Activated T-cell treated with anti-CD3 and anti-CD28 coated beads, Interleukin-2, amount 50 U/mL, for 4 hours (primary cell): ENCODE measurements around the gene TULP4. TPM values are rescaled to one million over a fixed set of nuclear protein-coding genes. Genes with fewer than 3 reads are reported as not detected.
"Not testable (repeated sequence)": the region's sequence is repeated elsewhere in the genome, so short reads cannot be mapped to it uniquely, and the experiment has no call there.

Experiments
- ATAC-seq, 2 donors: fragments of 200-7000 bp; cut with Tn5 transposase; one replicate each; pipeline ENCODE4 v1.10.0; 2021
- DNase-seq: peaks from one replicate; pipeline ENCODE4 v3.0.0-alpha.2; 2020
- H3K27me3 Mint-ChIP-seq: one replicate; pipeline ENCODE4 v1.8.0; 2021; ENCODE audit warnings: low read depth, mixed read lengths
- H3K36me3 Mint-ChIP-seq: one replicate; pipeline ENCODE4 v1.8.0; 2022; ENCODE audit warnings: mixed read lengths; ENCODE audit not compliant: insufficient read depth
- H3K4me1 Mint-ChIP-seq: one replicate; pipeline ENCODE4 v1.8.0; 2021; ENCODE audit warnings: low read depth, mixed read lengths
- H3K4me3 Mint-ChIP-seq: one replicate; pipeline ENCODE4 v1.8.0; 2021; ENCODE audit warnings: mild to moderate bottlenecking, moderate library complexity, mixed read lengths
- H3K9me3 Mint-ChIP-seq: one replicate; pipeline ENCODE4 v1.8.0; 2021; ENCODE audit warnings: mixed read lengths
- total RNA-seq, 3 donors: library from RNA; stranded (reverse); gene quantifications; one replicate each; pipeline ENCODE4 v1.2.1, GENCODE V29; 2021

TULP4 gene
- total RNA-seq, 3 donors from 2014 or later: 23.4 to 24.8 (median 23.9) TPM

DNA sequence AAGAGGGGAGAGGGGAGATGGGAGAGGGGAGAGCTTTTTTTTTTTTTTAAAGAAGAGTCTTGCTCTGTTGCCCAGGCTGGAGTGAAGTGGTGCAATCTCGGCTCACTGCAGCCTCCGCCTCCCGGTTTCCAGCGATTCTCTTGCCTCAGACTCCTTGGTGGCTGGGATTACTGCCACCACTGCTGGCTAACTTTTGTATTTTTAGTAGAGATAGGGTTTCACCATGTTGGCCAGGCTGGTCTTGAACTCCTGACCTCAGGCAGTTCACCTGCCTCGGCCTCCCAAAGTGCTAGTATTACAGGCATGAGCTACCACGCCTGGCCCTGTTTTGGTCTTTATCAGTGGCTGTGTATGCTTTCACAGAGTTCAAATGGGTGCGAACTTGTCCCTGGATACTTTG is 38.5 kb downstream of the TULP4 start:
- not testable (repeated sequence) for DNase-seq, H3K27me3 Mint-ChIP-seq, ATAC-seq, H3K4me3 Mint-ChIP-seq, H3K9me3 Mint-ChIP-seq
- H3K4me1 Mint-ChIP-seq: peaks cover 12% of the 10 kb centered on the region
- peaks cover 11% of the 10 kb centered on the region for H3K36me3 Mint-ChIP-seq

DNA sequence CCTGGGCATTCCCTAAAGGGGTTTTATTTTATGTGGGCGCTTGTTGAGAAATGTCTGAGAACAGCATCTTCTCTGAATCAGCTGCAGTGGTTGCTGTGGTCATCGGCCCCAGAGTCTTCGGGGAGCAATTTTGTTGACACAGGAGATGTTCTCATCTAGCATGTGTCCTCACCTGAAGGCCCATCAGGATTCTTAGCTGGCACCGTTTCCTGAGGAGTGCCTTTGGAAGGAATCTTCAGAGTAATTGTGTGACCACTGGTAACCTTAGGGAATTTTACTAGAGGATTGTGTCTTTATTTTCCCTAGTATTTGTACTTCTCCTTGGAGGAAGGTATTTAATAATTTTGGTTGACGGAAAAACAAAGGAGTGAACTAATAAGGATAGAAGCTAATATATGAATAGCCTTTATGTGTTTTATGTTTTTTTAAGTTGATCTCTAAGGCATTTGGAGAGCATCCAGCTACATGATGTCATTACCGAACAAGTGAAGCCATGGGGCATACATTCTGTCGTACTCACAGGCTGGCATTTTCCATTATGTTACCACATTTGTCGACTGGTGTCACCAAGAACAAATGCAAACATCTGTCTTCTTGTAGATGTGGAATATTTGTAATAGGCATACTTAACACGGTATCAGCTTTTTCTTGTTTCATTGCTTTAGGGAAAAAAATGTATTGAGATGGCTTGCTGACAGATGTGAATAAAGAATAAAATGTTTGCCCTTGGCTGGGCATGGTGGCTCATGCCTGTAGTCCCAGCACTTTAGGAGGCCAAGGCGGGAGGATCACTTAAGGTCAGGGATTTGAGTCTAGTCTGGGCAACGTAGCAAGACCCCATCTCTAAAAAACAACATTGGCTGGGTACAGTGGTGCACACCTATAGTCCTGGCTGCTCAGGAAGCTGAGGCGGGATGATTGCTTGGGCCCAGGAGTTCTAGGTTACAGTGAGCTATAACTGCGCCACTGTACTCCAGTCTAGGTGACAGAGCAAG is 41.9 kb downstream of the TULP4 start:
- Mint-ChIP-seq H3K4me1 (peaks cover 44% of the 10 kb centered on the region), H3K4me3 (no peak overlapping the region), H3K36me3 (no peaks in the 10 kb centered on the region), H3K9me3 (no peaks in the 10 kb centered on the region), H3K27me3 (no peaks in the 10 kb centered on the region)
- DNase-seq (no peak), ATAC-seq (no peak)

DNA sequence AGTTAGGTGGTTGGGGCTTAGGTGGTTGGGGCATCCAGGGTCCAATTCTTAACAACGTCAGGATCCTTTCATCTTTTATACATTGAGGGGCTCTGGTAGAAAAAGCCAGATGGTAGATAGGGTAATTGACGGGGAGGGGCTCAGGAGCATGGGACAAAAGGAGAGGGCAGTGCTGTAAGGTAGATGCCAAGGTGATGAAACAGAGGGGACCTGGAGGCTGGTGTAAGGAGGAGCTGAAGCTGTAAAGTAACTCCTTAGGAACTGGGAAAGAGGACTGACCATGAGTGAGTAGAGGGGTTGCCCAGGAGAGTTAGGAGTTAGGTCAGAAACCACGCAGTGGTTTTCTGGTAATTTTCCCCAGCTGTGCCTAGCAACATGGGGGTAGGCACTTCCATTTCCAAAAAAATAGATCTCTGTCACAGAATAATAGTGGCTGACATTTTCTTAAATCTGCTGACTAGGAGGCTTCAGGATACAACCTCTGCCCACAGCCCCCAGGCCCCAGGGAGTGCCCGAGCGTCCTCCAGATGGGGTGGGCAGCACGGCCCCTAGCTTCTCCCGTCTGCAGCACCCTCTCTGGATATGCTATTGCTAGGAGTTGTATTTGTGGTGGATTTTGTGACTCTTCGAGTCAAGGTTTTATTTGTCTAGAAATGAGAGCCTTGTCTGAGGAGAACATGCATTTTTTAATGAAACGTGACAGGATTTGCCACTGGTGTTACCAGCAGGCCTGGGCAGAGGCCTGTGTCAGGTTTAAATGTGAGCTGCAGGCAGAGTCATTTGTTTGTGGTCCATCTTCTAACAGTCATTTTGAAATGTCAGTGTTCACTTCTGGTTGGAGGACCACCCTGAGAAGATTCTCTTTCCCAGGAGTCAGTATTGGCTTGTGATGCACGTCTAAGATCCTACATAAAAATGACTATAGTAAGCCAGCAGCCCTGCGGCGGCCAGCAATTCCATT is 44.6 kb downstream of the TULP4 start:
- Mint-ChIP-seq H3K36me3 (no peaks in the 10 kb centered on the region), H3K27me3 (no peaks in the 10 kb centered on the region), H3K9me3 (no peaks in the 10 kb centered on the region), H3K4me3 (no peak overlapping the region), H3K4me1 (peaks cover 53% of the 10 kb centered on the region)
- no peak for ATAC-seq
- DNase-seq: no peak

- peak; percentile 70 to 81 for ATAC-seq
These were observed 45.4 kb downstream of the TULP4 start for GRCh38 chr6:158357570-158358216.

GRCh38 chr6:158358450-158359077 is 46.3 kb downstream of the TULP4 start:
- DNase-seq: no peak
- Mint-ChIP-seq H3K4me1 (peaks cover 53% of the 10 kb centered on the region), H3K4me3 (no peak overlapping the region), H3K9me3 (no peaks in the 10 kb centered on the region), H3K27me3 (no peaks in the 10 kb centered on the region), H3K36me3 (no peaks in the 10 kb centered on the region)
- ATAC-seq: no peak

More at GRCh38 chr6:158357570-158358216, 45.4 kb downstream of the TULP4 start:
- no peak overlapping the region for H3K4me3 Mint-ChIP-seq
- DNase-seq: no peak
- H3K27me3 Mint-ChIP-seq: no peaks in the 10 kb centered on the region
- no peaks in the 10 kb centered on the region for H3K36me3 Mint-ChIP-seq
- no peaks in the 10 kb centered on the region for H3K9me3 Mint-ChIP-seq
- peaks cover 53% of the 10 kb centered on the region for H3K4me1 Mint-ChIP-seq

DNA sequence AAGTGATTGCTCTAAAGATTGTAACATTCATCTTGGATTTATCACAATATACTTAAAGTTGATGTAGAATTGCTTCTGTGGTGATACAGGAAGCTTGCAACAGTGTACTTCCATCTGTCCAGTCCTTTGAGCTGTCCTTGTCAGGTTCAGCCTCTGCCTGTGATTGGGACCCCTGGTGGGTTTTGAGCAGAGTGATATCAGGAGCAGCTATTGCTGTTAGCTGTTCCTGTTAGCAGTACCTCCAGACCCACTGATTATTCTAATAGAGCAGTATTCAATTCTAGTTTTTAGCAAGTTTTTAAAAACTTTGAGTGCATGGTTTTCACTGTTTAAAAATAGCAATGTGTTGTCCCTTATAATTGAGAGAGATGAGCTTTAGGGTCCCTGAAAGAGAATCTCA is 48.8 kb downstream of the TULP4 start:
- Mint-ChIP-seq H3K4me1 (peaks cover 40% of the 10 kb centered on the region), H3K36me3 (peaks cover 2% of the 10 kb centered on the region), H3K4me3 (no peak overlapping the region)

GRCh38 chr6:158361961-158362669 is 49.9 kb downstream of the TULP4 start:
- Mint-ChIP-seq H3K27me3 (no peaks in the 10 kb centered on the region), H3K9me3 (no peaks in the 10 kb centered on the region), H3K36me3 (peaks cover 4% of the 10 kb centered on the region), H3K4me3 (no peak overlapping the region), H3K4me1 (peaks cover 35% of the 10 kb centered on the region)
- DNase-seq (no peak), ATAC-seq (no peak)

More for the DNA sequence above, 48.8 kb downstream of the TULP4 start:
- H3K9me3 Mint-ChIP-seq: no peaks in the 10 kb centered on the region
- DNase-seq (no peak), ATAC-seq (no peak)
- no peaks in the 10 kb centered on the region for H3K27me3 Mint-ChIP-seq

DNA sequence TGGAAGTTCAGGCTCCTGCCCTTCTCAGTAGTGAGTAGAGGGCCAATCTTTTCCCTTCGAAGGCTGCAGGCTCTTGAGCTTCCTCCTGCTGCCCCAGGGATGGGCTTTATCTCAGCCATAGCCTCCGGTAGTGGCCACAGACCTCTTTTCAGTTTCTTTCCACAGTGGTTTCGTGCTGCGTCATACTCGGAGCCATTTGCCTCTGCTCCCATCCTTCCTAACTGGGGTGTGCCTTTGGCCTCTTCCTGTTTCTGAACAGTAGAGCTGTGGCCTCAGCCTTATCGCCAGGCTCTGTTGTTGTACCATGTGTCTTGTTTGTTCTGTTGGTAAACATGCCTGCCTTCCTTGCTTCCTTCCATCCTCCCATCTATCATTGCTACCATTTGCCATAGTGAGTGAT is 54.1 kb downstream of the TULP4 start:
- Mint-ChIP-seq H3K9me3 (no peaks in the 10 kb centered on the region), H3K4me1 (peaks cover 7% of the 10 kb centered on the region), H3K36me3 (peaks cover 4% of the 10 kb centered on the region), H3K4me3 (no peak overlapping the region), H3K27me3 (no peaks in the 10 kb centered on the region)
- no peak for DNase-seq
- no peak for ATAC-seq

GRCh38 chr6:158367816-158368215 is 55.6 kb downstream of the TULP4 start:
- Mint-ChIP-seq H3K4me1 (peaks cover 5% of the 10 kb centered on the region), H3K27me3 (no peaks in the 10 kb centered on the region), H3K9me3 (no peaks in the 10 kb centered on the region), H3K36me3 (peaks cover 7% of the 10 kb centered on the region), H3K4me3 (no peak overlapping the region)
- DNase-seq (no peak), ATAC-seq (no peak)

DNA sequence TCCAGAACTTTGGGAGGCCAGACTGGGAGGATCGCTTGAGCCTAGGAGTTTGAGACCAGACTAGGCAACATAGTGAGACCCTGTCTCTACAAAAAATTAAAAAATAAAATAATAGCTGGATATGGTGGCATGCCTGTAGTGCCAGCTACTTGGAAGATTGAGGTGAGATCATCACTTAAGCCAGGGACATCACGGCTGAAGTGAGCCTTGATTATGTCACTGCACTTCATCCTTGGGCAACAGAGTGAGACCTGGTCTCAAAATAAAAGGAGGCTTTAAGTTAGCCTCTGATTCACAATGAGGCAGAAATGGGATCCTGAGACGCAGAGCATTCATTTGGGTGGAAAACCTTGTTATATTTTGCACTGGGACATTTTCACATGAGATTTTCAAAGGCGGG is 57.0 kb downstream of the TULP4 start:
- Mint-ChIP-seq H3K27me3 (no peaks in the 10 kb centered on the region), H3K4me3 (no peak overlapping the region), H3K4me1 (peaks cover 5% of the 10 kb centered on the region), H3K9me3 (no peaks in the 10 kb centered on the region), H3K36me3 (peaks cover 11% of the 10 kb centered on the region)
- no peak for DNase-seq
- no peak for ATAC-seq

DNA sequence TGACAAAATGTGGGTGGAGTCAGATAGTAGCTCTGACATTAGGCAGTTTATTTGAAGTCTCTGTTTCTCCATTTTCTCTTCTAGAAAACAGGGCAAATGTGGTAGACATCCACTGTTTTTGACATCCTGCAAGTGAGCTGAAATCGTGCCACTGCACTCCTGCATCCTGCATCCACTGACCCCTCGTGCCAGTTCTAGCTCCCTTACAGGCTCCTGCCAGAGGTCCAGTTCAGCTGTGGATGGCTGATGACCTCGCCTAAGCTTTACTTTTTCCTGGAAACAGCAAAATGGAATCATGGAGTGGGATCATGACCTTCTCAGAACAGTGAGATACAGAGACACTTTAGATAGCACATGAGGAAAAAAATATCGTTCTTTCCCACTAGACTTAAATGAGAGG is 58.5 kb downstream of the TULP4 start:
- Mint-ChIP-seq H3K36me3 (peaks cover 9% of the 10 kb centered on the region), H3K4me3 (no peak overlapping the region), H3K4me1 (peaks cover 5% of the 10 kb centered on the region), H3K9me3 (no peaks in the 10 kb centered on the region), H3K27me3 (no peaks in the 10 kb centered on the region)
- ATAC-seq (no peak), DNase-seq (no peak)

GRCh38 chr6:158371261-158371660 is 59.0 kb downstream of the TULP4 start:
- no peaks in the 10 kb centered on the region for H3K27me3 Mint-ChIP-seq
- DNase-seq: no peak
- no peak overlapping the region for H3K4me3 Mint-ChIP-seq
- peaks cover 5% of the 10 kb centered on the region for H3K4me1 Mint-ChIP-seq
- no peak for ATAC-seq
- H3K9me3 Mint-ChIP-seq: no peaks in the 10 kb centered on the region
- H3K36me3 Mint-ChIP-seq: peaks cover 9% of the 10 kb centered on the region

- Mint-ChIP-seq H3K36me3 (peaks cover 6% of the 10 kb centered on the region), H3K4me1 (no peaks in the 10 kb centered on the region), H3K9me3 (no peaks in the 10 kb centered on the region), H3K27me3 (no peaks in the 10 kb centered on the region), H3K4me3 (no peak overlapping the region)
- ATAC-seq (no peak), DNase-seq (no peak)
These were observed 60.3 kb downstream of the TULP4 start for GRCh38 chr6:158372574-158372973.
